GM18499 (cell line): ENCODE results near the gene FLCN.
"Not testable (repeated sequence)": the region's sequence is repeated elsewhere in the genome, so short reads cannot be mapped to it uniquely, and the experiment has no call there.

ENCODE experiments used
- ATAC-seq: cut with Tn5 transposase; IDR thresholded peaks from one replicate; pipeline ENCODE4 v1.9.1; 2021; ENCODE audit warnings: moderate number of reproducible peaks; ENCODE audit not compliant: insufficient read depth, unreplicated experiment

FLCN gene

DNA sequence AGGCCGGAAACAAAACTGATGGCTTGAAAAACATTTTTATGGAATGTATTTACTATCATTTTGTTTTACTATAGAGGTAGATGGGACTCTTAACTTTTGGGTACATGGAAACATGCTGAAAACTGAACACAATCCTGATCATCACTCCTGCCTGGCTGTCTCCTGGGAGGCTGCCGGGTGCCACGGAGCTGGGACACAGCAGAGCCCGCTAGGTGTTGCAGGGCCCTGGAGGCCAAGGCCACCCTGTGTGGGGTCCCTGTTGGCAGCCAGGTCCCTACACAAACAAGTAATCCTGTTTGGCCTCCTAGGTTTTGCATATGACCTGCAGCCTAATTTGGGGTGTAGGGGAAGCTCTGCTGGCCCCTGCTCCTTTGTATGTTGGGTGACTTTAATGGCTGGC, 48.4 kb downstream of the FLCN start:
- ATAC-seq: no peak

DNA sequence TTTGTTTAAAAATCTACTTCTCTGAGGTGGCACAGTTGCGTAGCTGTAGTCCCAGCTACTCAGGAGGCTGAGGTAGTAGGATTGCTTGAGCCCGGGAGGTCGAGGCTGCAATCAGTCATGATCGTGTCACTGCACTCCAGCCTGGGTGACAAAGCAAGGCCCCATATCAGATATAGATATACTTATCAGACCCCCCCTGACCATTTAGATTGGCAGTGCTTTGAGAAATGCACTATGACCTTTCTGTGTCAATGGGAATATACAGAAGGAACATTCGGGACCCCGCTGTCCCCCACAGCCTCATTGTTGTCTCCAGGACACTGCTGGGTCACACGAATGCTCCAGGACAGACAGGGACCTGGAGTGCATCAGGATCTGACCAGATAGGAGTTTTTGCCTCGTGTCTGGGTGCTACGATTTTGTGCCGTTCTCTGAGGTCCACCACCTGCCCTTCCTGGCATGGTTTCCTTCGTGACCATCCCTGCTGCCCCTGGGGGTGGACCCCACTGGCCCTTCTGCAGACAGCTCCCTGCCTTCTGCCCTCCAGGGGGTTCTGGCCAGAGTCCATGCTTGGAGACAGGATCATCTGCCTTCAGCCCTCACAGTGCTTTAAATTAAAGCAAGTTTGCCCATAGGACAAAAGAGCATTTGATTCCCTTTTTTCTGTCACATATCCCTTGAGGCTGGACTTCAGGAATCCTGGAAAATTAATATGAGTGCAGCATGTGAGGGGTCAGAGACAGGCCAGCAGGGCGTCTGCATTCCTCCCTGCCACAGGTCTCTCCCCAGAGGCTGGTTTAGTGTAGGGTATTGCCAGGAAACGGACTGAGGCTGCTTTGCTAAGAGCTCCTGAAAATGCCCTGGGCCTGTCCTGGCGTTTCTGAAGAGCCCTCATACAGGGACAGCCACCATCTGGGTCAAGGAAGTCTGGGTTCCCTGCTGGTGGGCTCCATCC, 50.1 kb downstream of the FLCN start:
- ATAC-seq: no peak

DNA sequence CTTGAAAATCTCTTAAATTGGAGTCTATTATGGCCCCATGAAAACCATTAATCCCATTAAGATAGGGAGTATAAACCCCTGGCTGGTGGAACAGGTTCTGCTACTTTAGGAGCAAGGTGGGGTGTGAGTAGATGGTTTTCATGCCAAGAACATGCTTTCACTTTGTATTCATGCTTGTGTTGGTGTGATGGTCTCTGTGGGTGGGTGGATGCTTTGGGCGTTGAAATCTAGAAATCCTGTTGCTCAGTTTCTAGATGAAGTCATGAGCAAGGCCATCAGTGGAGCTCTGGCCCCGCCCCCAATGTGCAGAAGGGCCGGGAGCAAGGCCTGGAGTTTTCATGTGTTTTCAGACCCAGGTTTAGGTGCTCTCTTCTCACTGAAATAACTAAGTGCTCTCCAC, 50.9 kb downstream of the FLCN start:
- ATAC-seq: no peak

DNA sequence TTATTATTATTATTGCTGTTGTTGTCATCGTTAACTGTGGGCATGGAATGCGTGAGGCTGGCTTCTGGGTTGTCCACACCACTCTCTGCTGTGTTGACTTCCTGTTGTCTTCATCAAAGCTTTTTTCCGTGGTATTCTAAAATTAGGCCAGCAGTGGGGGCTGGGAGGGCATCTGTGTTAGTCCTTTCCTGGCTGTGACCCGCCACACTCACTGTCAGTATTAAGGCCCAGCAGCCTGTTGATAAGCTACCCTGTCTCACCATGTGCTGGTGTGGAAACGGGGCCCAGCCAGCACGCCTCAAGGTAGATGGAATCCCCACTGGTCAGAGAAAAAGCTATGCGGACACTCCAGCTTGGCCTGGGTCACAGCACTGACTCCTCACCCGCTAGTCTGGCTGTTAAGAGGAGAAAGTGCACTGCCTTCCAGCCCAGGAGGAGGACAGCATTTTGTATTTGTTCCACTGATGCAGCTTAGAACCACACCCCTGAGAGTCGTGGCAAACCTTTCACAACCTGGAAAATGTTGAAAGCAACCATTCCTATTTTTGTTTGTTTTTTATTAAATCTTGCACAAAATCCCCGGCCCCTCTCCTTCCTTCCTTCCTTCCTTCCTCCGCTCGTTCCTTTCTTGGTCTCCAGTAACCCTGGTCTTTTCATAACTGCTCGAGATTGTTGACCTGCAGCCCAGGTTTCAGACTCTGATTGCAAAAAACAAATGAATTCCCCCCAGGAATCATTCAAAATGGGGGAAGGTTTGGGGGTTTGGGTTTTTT, 51.8 kb downstream of the FLCN start:
- not testable (repeated sequence) for ATAC-seq

DNA sequence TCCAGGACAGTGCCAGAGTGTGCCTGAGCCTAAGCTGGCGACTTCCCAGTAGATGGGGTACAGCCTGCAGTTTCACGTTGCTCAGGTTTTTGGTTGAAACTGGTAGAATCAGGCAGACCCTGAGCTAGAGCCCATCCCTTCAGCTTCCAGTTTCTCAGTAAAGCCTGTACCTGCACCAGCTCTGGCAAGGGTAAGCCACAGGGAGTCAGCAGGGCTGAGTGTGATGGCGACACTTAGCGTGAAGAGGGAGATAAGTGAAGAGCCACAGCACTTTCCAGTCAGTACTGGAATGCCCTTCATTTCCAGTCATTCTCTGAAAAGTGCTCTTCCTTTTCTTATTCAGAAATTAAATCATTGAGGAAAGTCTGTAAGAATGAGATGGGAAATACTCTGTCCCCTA, 53.2 kb downstream of the FLCN start:
- ATAC-seq: no peak

DNA sequence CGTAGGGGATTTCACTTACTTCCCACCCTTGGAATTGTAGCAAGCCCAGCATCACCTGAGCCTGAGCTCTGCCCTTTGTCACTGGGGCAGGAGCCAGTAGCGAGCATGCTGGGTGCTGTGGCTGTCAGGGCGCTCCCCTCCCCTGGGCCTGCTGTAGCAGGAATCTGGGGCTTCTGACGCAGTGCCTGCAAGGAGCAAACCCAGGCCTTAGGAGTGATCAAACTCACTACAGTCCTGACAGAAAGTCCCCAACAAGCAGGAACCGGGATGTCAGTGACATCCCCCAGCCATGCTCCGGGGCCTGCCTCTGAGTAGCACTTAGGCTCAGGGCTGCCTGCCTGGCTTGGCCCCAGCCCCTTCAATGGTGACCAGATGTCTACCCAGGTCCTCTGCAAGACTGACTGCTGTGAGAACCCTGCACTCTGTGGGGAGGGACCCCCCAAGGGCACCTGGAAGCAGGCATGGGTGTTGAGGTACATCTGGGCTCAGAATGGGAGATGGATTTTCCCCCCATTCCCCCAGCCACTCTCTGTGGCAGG, 54.3 kb downstream of the FLCN start:
- no peak for ATAC-seq

DNA sequence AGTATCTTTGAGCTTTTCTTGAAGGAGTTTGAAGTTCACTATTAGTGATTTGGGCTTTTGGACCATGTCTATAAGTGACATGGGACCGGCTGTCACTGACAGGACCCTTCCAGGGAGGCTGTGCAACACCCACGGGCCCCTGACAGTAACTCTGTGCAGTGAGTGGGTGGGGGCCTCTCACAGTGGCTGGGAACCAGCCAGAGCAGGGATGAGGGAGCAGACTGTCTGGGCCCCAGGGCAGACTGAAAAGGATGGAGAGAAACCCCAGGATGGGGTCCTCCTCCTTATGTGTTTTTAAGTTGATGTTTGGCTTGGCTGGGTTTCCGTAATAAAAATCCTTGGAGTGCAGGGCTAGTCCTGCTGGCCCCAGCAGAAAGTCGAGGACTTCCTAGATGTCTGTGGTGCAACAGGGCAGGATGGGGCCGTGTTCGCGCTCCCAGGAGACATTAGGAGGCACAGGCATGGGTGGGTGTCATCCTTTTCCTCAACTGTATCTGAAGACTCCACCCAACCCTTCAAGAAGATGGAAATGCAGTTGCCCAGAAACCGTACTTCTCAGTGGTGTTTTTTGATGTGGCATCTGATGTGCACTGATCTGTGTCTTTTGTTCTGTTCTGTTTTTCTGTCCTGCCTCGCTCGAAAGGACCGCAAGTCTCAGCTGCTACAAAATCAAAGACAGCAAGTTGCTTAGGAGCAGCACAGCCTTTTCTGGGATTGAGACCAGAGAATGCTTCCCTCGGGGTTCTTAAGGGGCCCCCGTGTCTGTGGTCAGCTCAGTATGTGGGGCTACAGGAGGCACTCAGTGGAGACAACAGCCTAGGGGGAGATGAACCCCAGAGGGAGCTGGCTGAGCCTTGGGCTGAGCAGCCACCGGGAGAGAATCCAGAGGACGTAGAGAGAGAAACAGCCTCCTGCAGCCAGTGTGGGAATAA, 55.0 kb downstream of the FLCN start:
- ATAC-seq: no peak

DNA sequence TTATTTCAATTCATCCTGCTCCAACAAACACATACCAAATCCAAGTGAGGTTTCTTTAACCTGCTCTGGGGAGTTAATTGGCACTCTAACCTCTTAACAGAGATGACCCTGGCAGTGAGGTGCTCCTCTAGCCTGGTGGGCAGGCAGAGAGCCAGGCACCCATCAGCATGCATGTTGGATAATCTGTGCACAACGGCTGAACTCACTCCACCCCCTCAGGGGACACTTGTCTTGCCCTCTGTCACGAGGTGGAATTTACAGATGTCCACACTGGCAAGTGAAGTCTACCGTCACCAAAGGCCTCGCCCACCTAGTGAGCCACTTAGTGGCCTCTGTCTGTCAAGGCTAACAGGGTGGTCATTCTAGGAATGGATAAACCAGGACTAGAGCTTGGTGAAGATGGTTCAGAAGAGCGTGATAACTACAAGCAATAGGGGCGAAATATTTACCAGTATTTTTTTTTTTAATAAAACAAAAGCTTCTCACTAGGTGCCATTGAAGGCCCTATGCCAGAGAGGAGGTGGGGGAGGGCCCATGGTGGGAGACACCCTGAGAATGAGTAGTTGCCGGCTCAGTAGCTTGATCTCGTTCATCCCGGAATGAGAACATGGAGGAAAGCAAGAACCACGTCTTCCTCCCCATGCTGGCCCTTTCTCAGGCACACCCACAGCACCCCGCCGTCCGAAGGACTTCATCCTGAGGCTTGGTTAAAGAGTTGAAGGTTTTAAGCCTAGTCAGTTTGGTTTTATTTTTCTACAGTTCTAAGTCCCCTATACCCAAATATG, 56.0 kb downstream of the FLCN start:
- ATAC-seq: no peak

DNA sequence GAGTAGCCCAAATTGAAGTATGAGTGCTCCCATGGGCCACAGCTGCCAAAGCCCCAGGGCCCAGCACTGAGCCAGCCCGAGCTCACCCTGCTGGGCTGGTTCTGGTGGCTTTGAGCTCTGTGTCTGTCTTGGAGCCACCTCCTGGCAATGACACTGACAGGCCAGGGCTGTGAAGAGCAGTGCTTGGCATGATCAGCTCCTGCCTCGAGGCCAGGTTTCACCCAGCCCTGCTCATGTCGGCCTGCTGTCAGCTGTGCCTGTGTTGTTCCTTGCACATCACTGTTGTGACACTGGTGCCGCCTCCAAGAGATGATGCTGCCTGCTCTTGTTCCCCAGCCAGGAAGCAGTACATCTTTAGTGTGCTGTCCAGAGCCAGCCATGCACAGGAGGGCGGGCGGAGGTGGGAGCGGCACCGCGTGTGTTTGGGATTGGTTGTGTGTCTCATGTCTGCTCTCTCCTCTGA, 56.8 kb downstream of the FLCN start:
- no peak for ATAC-seq

DNA sequence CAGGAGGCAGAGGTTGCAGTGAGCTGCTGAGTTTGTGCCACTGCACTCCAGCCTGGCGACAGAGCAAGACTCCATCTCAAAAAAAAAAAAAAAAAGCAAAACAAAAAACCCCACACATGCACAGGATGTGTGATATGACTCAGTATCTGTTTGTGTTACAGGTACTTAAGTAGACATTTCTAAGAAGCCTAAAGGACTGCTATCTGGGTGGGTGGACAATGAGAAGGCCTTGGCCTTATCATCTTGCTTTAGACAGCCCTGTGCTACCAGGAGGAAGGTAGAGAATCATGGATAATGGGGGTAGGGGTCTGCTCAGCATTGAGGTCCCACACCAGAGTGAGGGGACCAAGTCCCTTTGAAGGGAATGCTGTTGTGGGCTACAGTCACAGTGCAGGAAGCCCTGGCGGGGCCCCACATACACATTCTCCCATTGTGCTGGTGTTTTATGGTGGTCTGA, 57.6 kb downstream of the FLCN start:
- ATAC-seq: no peak

DNA sequence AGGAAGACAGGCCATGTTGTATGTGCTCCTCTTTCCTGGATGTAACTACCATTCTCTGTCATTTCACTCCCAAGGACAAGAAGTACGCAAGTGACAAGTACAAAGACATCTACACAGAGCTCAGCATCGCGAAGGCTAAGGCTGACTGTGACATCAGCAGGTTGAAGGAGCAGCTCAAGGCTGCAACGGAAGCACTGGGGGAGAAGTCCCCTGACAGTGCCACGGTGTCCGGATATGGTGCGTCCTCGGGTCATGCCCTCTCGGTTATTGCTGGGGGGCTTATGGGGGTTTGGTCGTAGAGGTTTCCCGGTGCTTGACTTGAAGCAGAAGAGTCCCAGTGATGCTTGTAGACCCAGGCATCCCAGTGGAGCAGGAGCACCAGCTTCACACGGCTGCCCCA, 59.8 kb downstream of the FLCN start:
- no peak for ATAC-seq

DNA sequence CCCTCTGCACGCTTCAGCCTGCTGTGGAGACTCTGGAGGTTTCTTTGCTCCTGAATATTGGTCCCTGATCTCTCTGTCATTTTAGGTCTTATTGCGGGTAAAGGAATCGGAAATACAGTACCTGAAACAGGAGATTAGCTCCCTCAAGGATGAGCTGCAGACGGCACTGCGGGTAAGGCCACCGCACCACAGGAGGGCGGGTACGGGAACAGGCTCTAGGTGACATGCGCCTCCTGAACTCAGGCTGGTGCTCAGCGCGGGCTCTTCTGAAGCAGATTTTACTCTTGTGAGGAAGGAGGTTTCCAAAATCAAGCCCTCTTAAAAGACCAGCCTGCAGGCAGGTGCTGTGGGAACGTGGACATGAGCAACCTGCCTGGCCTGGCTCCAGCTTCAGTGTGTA, 60.6 kb downstream of the FLCN start:
- no peak for ATAC-seq

DNA sequence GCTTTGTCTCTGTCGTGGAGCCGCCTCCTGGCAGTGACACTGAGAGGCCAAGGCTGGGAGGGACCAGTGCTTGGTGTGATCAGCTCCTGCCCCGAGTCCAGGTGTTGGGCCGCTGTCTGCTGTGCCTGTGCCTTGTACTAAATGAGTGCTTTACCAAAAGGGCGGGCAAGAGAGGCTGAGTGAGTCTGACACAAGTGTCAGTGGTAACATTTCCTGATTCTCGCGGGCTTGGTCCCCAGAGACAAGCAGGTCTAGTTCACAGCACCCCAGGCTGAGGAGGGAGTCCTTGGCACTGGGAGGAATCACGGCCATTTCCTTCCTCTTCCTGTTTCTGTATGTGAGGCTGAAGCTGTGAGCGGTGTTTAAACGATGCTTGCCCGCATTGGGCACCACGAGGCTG, 61.1 kb downstream of the FLCN start:
- ATAC-seq: no peak

DNA sequence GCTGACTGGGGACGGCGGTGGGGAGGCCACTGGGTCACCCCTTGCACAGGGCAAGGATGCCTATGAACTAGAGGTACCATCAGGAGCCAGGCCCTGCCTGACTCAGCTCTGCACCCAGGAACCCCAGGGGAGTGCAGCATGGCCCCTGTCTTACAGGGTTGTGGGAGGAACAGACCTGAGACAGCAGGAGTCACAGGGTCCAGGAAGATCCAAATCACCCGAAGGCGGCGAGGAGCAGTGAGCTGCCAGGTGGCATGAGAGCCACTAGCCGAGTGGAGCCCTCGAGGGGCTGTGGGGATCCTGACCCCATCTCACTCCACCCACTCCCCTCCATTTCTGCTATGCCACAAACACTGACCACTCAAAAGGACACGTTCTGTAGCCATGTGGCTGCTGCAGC, 61.6 kb downstream of the FLCN start:
- no peak for ATAC-seq

DNA sequence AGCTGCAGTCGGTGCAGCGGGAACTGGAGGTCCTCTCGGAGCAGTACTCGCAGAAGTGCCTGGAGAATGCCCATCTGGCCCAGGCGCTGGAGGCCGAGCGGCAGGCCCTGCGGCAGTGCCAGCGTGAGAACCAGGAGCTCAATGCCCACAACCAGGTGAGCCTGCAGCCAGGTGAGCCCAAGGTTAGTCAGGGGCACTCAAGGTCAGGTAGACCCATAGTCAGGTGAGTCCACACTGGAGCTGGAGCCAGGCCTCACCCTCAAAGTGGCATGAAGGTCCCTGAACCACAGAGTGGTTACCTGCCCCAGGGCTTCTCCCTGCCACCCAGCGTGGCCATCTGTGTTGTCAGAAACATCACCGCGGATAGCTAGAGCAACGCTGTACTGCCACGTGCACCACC, 63.0 kb downstream of the FLCN start:
- ATAC-seq: no peak

DNA sequence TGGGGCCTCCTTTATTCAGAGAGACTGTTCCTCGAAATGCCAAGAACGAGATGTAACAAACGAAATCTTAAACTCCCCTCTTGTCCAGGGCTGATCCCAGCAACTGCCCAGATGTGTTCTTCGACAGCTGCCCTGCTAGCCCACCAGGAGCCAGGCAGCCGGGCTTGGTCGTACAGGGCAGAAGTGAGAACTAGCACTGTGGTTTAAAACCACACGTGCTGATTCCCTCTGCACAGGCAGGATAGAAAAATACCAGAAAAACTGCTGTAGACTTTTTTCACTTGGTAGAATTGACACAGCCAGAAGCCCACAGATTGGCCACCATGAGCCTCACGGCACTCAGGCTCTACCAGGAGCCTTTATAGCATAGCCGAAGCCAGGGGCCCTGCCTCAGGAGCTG, 64.0 kb downstream of the FLCN start:
- ATAC-seq: no peak

DNA sequence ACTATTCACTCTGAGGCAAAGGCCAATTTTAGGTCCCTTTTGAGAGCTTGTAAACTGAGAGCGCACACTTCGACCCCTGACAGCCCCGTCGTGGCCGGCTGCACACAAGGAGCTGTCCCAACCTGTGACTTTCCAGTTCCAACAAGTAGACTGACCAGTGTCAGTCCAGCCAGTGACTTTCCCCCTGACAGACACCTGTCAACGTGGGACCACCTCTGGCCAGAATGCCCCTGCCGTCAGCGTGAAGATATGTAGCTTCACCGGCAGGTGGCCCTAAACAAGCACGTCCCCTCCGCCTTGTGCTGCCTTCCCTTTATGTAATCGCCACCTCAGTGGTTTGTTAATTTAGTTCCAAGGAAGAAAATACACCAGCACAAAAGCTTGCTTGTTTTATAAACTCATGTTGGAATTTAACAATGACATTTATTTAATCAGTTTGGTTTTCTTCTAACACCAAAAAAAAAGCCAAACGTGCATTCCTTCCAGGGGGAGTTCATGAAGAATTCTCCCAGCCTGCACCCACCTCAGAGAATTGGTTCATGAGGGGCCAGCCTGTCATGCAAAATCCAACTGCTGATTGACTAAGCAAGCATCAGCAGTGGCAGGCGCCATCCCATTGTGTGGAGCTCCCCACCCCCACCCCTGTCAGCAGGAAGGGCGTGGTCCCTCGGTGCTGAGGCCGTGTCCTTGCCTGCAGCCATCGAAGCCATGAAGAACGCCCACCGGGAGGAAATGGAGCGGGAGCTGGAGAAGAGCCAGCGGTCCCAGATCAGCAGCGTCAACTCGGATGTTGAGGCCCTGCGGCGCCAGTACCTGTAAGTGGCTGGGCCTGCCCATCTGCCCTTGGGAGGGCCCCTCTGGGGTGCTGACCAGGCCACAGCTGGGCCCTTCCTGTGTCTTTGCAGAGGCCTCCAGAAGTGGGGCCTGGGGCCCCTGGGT, 64.7 kb downstream of the FLCN start:
- no peak for ATAC-seq

DNA sequence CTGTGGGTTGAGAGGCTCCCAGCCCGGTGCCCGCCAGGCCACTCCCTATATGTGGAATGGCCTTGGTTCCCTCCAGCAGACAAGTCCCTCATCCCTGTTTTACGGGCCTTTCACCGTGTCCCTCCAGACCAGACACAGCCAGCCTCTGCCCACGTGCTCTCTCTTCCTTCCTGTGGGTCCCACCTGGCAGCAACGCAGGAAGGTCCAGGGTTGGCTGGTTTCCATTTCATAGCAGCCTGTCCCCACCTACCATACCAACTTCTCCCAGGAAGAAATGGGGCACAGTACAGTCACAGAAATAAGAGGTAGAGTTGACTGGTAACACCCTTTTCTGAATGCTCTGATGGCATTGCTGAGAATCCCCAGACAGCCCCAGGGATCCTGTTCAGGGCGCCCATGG, 65.8 kb downstream of the FLCN start:
- no peak for ATAC-seq
